Neural progenitor cell (in vitro differentiated cells): ENCODE results near the gene DIO3. TPM values are rescaled to one million over a fixed set of nuclear protein-coding genes. Genes with fewer than 3 reads are reported as not detected.

Source experiments
- DNase-seq: peaks from one replicate; pipeline ENCODE4 v3.0.0-alpha.2; 2016; ENCODE audit warnings: low spot score
- H2AFZ ChIP-seq: fragments of 200-600 bp; sonication (generic); replicated peaks from 2 replicates; pipeline ENCODE4 v1.6.1; 2016; ENCODE audit warnings: antibody characterized with exemption
- H3F3A ChIP-seq: fragments of 200-600 bp; sonication (generic); 2 replicates; pipeline ENCODE4 v1.6.1; 2016; ENCODE audit warnings: antibody characterized with exemption, low read depth
- H3K27ac ChIP-seq: fragments of 200-600 bp; sonication (generic); 2 replicates; pipeline ENCODE4 v1.5.1; 2016; ENCODE audit warnings: mild to moderate bottlenecking
- H3K27me3 ChIP-seq: fragments of 200-600 bp; sonication (generic); 2 replicates; pipeline ENCODE4 v1.6.1; 2016; ENCODE audit warnings: mild to moderate bottlenecking, moderate library complexity
- H3K36me3 ChIP-seq: fragments of 200-600 bp; sonication (generic); 2 replicates; pipeline ENCODE4 v1.5.1; 2016
- H3K4me1 ChIP-seq: fragments of 200-600 bp; sonication (generic); 2 replicates; pipeline ENCODE4 v1.6.1; 2016; ENCODE audit warnings: mixed run types
- H3K4me2 ChIP-seq: fragments of 200-600 bp; sonication (generic); 2 replicates; pipeline ENCODE4 v1.6.1; 2016
- H3K4me3 ChIP-seq: fragments of 200-600 bp; sonication (generic); 2 replicates; pipeline ENCODE4 v1.5.1; 2016
- H3K79me2 ChIP-seq: fragments of 200-600 bp; sonication (generic); 2 replicates; pipeline ENCODE4 v1.6.1; 2016; ENCODE audit warnings: low read depth
- H3K9ac ChIP-seq: fragments of 200-600 bp; sonication (generic); 2 replicates; pipeline ENCODE4 v1.6.1; 2016
- H3K9me3 ChIP-seq: fragments of 200-600 bp; sonication (generic); 2 replicates; pipeline ENCODE4 v1.5.1; 2016; ENCODE audit warnings: low read depth
- H4K20me1 ChIP-seq: fragments of 200-600 bp; sonication (generic); 2 replicates; pipeline ENCODE4 v1.6.1; 2016; ENCODE audit warnings: low read depth
- H3K27ac Mint-ChIP-seq: 3 replicates; pipeline ENCODE4 v1.8.0; 2021; ENCODE audit warnings: mixed read lengths
- H3K27me3 Mint-ChIP-seq: 2 replicates; pipeline ENCODE4 v1.8.0; 2022; ENCODE audit warnings: low read depth, mild to moderate bottlenecking, inconsistent platforms, moderate library complexity, mixed read lengths; ENCODE audit not compliant: insufficient read depth
- H3K36me3 Mint-ChIP-seq: 3 replicates; pipeline ENCODE4 v1.8.0; 2021; ENCODE audit warnings: mixed read lengths
- H3K4me1 Mint-ChIP-seq: 3 replicates; pipeline ENCODE4 v1.8.0; 2021; ENCODE audit warnings: mixed read lengths
- H3K4me3 Mint-ChIP-seq: 3 replicates; pipeline ENCODE4 v1.8.0; 2021; ENCODE audit warnings: mild to moderate bottlenecking, moderate library complexity, mixed read lengths
- H3K9me3 Mint-ChIP-seq: 3 replicates; pipeline ENCODE4 v1.8.0; 2020; ENCODE audit warnings: mixed read lengths
- EZH2 ChIP-seq: fragments of 200-600 bp; sonication (generic); IDR thresholded peaks from 2 replicates; pipeline ENCODE4 v1.6.1; 2017; ENCODE audit warnings: antibody characterized with exemption, mild to moderate bottlenecking, moderate library complexity
- EZH2phosphoT487 ChIP-seq: fragments of 200-600 bp; sonication (generic); IDR thresholded peaks from 2 replicates; pipeline ENCODE4 v1.6.1; 2017; ENCODE audit warnings: antibody characterized with exemption
- total RNA-seq: library from RNA; depleted of rRNA; stranded (reverse); fragments of >200 nt; gene quantifications from 2 replicates; pipeline ENCODE4 v1.2.3, GENCODE V29; 2015; ENCODE audit warnings: low replicate concordance
- TF ChIP-seq, protein P1 (sequence below): fragments of 200-600 bp; sonication (generic); IDR thresholded peaks from 2 replicates; pipeline ENCODE4 v1.5.1; 2017; ENCODE audit warnings: antibody characterized with exemption, mild to moderate bottlenecking

Gene DIO3
- total RNA-seq, 1 donor from 2014 or later = 0.90 TPM

DNA sequence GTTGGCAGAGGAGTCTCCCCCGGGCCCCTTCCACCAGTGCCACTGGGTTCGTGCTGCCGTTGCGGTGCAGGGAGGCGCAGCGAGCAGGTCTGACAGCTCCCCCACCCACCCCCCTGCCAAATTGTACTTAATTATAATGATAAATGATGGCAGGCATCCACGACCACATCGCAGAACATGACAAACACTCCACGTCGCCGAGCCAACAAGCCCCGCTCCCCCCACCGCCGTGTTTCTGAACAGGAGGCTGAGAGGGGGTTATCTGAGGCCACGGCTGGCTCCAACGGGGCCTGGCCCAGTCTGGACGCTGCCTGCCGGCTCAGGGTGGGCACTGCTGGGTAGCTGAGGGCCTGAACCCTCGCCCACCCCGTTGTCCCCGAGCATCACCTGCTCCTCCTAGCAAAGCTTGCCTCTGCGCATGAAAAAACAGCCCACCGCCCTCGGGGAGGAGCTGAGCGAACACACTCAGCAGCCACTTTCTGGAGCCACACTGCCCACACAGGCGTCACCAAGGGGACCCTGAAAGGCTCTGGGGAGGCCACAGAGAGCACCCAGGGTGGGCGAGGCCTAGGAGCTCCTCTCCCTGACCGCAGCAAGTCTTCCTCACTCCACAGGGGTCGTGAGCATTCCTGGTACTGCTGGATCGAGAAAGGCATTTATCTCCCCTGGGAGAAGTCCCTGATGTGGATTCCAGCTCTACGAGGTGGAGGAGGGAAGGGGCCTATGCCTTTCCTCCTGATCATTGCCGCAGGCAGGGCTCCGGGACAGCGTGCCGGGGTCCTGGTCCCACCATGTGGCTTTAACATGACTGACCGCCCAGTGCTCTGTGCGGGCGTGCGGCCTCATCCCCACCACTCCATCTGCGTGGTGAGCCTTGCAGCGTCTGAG is 35.4 kb upstream of the DIO3 start:
- no peak overlapping the region for H3K27ac ChIP-seq
- no peaks in the 10 kb centered on the region for H4K20me1 ChIP-seq
- H3K4me2 ChIP-seq = no peak overlapping the region
- no peaks in the 10 kb centered on the region for H3K27me3 ChIP-seq
- H3K9me3 ChIP-seq = no peaks in the 10 kb centered on the region
- Mint-ChIP-seq H3K9me3 (peaks cover 8% of the 10 kb centered on the region), H3K27me3 (peaks cover 5% of the 10 kb centered on the region), H3K4me1 (peaks cover 16% of the 10 kb centered on the region), H3K36me3 (no peaks in the 10 kb centered on the region), H3K4me3 (no peak overlapping the region), H3K27ac (peak overlapping the region; percentile 29)
- H3K4me1 ChIP-seq = peaks cover 4% of the 10 kb centered on the region
- H3F3A ChIP-seq = no peaks in the 10 kb centered on the region
- no peak overlapping the region for H2AFZ ChIP-seq
- no peak for TF ChIP-seq EZH2
- TF ChIP-seq, protein P1, sequence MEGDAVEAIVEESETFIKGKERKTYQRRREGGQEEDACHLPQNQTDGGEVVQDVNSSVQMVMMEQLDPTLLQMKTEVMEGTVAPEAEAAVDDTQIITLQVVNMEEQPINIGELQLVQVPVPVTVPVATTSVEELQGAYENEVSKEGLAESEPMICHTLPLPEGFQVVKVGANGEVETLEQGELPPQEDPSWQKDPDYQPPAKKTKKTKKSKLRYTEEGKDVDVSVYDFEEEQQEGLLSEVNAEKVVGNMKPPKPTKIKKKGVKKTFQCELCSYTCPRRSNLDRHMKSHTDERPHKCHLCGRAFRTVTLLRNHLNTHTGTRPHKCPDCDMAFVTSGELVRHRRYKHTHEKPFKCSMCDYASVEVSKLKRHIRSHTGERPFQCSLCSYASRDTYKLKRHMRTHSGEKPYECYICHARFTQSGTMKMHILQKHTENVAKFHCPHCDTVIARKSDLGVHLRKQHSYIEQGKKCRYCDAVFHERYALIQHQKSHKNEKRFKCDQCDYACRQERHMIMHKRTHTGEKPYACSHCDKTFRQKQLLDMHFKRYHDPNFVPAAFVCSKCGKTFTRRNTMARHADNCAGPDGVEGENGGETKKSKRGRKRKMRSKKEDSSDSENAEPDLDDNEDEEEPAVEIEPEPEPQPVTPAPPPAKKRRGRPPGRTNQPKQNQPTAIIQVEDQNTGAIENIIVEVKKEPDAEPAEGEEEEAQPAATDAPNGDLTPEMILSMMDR = no peak
- no peaks in the 10 kb centered on the region for H3K79me2 ChIP-seq
- no peak overlapping the region for H3K4me3 ChIP-seq
- no peak for DNase-seq
- no peak overlapping the region for H3K9ac ChIP-seq
- no peaks in the 10 kb centered on the region for H3K36me3 ChIP-seq

DNA sequence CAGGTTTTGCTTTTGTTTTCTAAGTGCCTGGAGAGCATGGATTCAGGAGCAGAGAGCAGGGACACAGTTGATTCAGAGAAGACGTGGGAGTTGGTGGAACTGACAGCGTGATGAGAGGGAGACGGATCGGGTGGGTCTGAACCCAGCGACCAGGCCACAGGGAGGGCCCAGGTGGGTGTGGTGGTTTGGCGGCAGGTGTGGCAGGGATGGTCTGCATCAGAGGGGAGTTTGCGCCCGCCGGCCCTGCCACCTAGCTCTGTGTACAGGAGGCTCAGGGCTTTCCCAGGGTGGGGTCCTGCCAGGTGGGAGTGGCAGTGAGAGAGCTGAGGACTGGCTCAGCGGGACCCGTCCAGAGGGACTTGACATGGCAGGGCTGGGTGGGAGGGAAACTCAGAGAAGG is 33.3 kb upstream of the DIO3 start:
- H3F3A ChIP-seq = no peaks in the 10 kb centered on the region
- no peak overlapping the region for H3K4me3 ChIP-seq
- no peaks in the 10 kb centered on the region for H4K20me1 ChIP-seq
- H3K27ac ChIP-seq = no peak overlapping the region
- DNase-seq = no peak
- peaks cover 8% of the 10 kb centered on the region for H3K9me3 Mint-ChIP-seq
- H3K27me3 ChIP-seq = no peaks in the 10 kb centered on the region
- no peaks in the 10 kb centered on the region for H3K79me2 ChIP-seq
- H3K4me1 Mint-ChIP-seq = peaks cover 16% of the 10 kb centered on the region
- no peaks in the 10 kb centered on the region for H3K36me3 ChIP-seq
- no peak overlapping the region for H3K4me3 Mint-ChIP-seq
- no peak overlapping the region for H2AFZ ChIP-seq
- H3K36me3 Mint-ChIP-seq = no peaks in the 10 kb centered on the region
- H3K27me3 Mint-ChIP-seq = peaks cover 8% of the 10 kb centered on the region
- no peak overlapping the region for H3K9ac ChIP-seq
- no peaks in the 10 kb centered on the region for H3K9me3 ChIP-seq
- H3K4me1 ChIP-seq = no peaks in the 10 kb centered on the region
- TF ChIP-seq EZH2phosphoT487 (no peak), EZH2 (no peak)
- TF ChIP-seq, protein P1 = no peak
- peak overlapping the region; percentile 10 for H3K27ac Mint-ChIP-seq
- no peak overlapping the region for H3K4me2 ChIP-seq

DNA sequence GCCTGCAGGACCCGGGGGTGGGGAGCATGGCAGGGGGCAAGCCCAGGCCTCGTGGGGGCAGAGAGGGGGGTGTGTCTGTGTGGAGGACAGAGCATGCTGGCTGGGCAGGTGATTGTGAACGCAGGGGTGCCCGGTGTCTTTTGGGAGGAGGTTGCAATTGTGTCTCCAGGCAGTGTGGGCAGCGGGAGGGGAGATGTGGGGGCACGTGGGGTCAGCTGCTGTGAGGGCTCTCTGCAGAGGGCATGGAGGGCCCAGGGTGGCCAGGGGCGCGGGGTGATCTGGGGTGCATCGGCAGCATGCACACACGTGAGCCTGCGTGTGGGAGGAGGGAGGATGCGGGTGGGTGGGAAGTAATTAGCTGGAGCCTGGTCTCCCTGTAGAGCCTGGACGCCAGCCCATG is 32.2 kb upstream of the DIO3 start:
- H3K4me2 ChIP-seq = no peak overlapping the region
- TF ChIP-seq EZH2 = no peak
- no peak for TF ChIP-seq EZH2phosphoT487
- TF ChIP-seq, protein P1 = no peak

More for the DNA sequence above, 32.2 kb upstream of the DIO3 start:
- H3K36me3 ChIP-seq = no peaks in the 10 kb centered on the region
- Mint-ChIP-seq H3K4me3 (no peak overlapping the region), H3K36me3 (no peaks in the 10 kb centered on the region), H3K9me3 (peaks cover 2% of the 10 kb centered on the region), H3K4me1 (peaks cover 10% of the 10 kb centered on the region), H3K27ac (no peak overlapping the region), H3K27me3 (peaks cover 4% of the 10 kb centered on the region)
- no peak overlapping the region for H3K9ac ChIP-seq
- H3K4me1 ChIP-seq = no peaks in the 10 kb centered on the region
- H3K4me3 ChIP-seq = no peak overlapping the region
- no peaks in the 10 kb centered on the region for H3F3A ChIP-seq
- H3K27me3 ChIP-seq = no peaks in the 10 kb centered on the region
- H3K27ac ChIP-seq = no peak overlapping the region
- H2AFZ ChIP-seq = no peak overlapping the region
- DNase-seq = no peak
- no peaks in the 10 kb centered on the region for H3K9me3 ChIP-seq
- no peaks in the 10 kb centered on the region for H4K20me1 ChIP-seq
- H3K79me2 ChIP-seq = no peaks in the 10 kb centered on the region
